Panc1 (cell line): Measurements from ENCODE around the gene ZC2HC1B.

Source experiments
- CTCF ChIP-seq: fragments of 450-650 bp; IDR thresholded peaks from 2 replicates; pipeline ENCODE4 v1.5.1; 2017; ENCODE audit warnings: mild to moderate bottlenecking
- POLR2AphosphoS5 ChIP-seq: IDR thresholded peaks from 2 replicates; pipeline ENCODE4 v1.6.1; 2012; ENCODE audit warnings: mild to moderate bottlenecking, low read depth, low read length, moderate library complexity
- REST ChIP-seq, 2 experiments: IDR thresholded peaks; 2 replicates each; pipeline ENCODE4 v1.6.1; 2011 to 2012; ENCODE audit warnings: low read depth in 2 of 2, control low read depth in 1 of 2, low read length in 1 of 2, mild to moderate bottlenecking in 1 of 2, moderate library complexity in 1 of 2; ENCODE audit not compliant: insufficient read depth in 1 of 2
- TCF7L2 ChIP-seq: IDR thresholded peaks from 2 replicates; pipeline ENCODE4 v1.6.1; 2011; ENCODE audit warnings: mild to moderate bottlenecking, low read depth, low read length, inconsistent platforms

- TF ChIP-seq CTCF (no peak), REST (IDR thresholded peaks at IDR 0.05; ENCODE audit: insufficient read depth in 1 of 2, low read depth in 2 of 2, low read length in 1 of 2) (no peak), POLR2AphosphoS5 (no peak), TCF7L2 (no peak)
Measured at GRCh38 chr6:143966312-143966711, 102.0 kb downstream of the ZC2HC1B start.
